Mammary epithelial cell (primary cell): Measurements from ENCODE around the gene AADACL3.

Experiments
- EZH2 ChIP-seq: IDR thresholded peaks from 2 replicates; pipeline ENCODE4 v1.6.1; 2012; ENCODE audit warnings: low read length, inconsistent platforms, borderline replicate concordance
- TF ChIP-seq, protein P1 (sequence below), 2 donors: IDR thresholded peaks in 1 of 2; conservative IDR thresholded peaks in 1 of 2; 2 replicates each; pipeline ENCODE4 v1.5.1; 2011 to 2012; ENCODE audit warnings: inconsistent platforms in 2 of 2, low read length in 2 of 2, mild to moderate bottlenecking in 2 of 2, control low read depth in 1 of 2, low read depth in 1 of 2; ENCODE audit not compliant: insufficient read depth in 1 of 2; ENCODE audit errors: extremely low read depth in 1 of 2

DNA sequence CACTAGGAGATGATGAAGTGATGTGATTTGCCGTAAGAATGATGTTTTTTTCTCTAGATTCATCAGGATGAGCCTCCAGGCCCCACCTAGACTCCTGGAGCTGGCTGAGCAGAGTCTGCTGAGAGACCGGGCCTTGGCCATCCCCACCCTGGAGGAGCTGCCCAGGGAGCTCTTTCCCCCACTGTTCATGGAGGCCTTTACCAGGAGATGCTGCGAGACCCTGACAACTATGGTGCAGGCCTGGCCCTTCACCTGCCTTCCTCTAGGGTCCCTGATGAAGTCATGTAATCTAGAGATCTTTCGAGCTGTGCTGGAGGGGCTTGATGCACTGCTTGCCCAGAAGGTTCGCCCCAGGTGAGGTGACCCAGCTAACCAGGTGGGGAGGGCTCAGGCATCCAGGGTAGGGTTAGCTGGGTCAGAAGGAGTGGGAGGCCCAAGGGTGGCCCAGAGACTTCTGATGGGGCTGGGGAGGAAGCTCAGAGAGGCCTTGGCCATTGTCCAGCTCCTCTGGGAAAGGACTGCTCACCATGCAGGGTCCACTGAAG, 59.0 kb downstream of the AADACL3 start:
- TF ChIP-seq, protein P1, sequence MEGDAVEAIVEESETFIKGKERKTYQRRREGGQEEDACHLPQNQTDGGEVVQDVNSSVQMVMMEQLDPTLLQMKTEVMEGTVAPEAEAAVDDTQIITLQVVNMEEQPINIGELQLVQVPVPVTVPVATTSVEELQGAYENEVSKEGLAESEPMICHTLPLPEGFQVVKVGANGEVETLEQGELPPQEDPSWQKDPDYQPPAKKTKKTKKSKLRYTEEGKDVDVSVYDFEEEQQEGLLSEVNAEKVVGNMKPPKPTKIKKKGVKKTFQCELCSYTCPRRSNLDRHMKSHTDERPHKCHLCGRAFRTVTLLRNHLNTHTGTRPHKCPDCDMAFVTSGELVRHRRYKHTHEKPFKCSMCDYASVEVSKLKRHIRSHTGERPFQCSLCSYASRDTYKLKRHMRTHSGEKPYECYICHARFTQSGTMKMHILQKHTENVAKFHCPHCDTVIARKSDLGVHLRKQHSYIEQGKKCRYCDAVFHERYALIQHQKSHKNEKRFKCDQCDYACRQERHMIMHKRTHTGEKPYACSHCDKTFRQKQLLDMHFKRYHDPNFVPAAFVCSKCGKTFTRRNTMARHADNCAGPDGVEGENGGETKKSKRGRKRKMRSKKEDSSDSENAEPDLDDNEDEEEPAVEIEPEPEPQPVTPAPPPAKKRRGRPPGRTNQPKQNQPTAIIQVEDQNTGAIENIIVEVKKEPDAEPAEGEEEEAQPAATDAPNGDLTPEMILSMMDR (conservative IDR thresholded peaks at IDR 0.05 in 1 of 2, IDR thresholded peaks at IDR 0.05 in 1 of 2; ENCODE audit: extremely low read depth in 1 of 2, insufficient read depth in 1 of 2, low read depth in 1 of 2, low read length in 2 of 2), result no peak
- no peak for TF ChIP-seq EZH2
